Measurements from ENCODE around the gene CHRNA4. TPM values are rescaled to one million over a fixed set of nuclear protein-coding genes. Genes with fewer than 3 reads are reported as not detected.

CHRNA4 gene
- total RNA-seq, 1 donor from 2014 or later: 0.63 TPM

DNA sequence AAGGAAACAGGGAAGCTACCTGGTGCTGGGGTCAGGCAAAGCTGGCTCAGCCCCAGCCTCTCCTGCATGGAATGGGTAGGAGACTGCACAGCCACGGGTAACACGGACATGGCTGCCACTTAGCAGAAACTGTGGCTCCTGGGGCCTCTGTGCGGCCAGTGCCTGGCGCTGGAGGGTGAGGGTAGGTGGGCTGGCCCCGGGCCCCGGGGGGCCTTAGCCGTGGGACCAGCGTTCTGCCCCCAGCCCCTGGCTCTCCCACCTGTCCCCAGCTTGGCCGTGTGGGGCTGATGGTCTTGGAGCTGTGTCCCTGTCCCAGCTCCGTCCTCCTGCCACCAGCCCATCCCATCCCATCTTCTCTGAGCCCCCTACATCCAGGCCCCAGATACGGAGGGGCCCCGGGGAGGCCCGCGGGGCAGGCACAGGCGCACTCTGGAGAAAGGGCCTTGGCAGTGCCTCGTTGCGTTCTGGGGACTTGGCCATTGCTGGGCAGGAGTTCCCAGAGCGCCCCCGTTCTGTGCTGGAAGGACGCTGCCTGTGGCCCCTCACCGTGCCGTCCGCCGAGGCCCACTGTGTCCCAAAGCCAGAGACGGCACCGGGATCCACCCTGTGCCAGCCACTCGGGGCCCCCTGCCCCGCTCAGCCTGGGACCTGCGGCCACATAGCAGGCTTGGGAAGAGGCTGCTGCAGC is 12.2 kb downstream of the CHRNA4 start:
- no peak overlapping the region for H3K27ac Mint-ChIP-seq
- peaks cover 5% of the 10 kb centered on the region for H3K27me3 Mint-ChIP-seq (ENCODE audit: low read depth)
- H3K36me3 Mint-ChIP-seq: no peaks in the 10 kb centered on the region
- no peak for TF ChIP-seq CTCF (IDR thresholded peaks at IDR 0.05; ENCODE audit: unreplicated experiment)
- no peak for DNase-seq (ENCODE audit: low spot score in 2 of 2, unreplicated experiment in 2 of 2)
- peaks cover 6% of the 10 kb centered on the region for H3K9me3 Mint-ChIP-seq
- H3K4me3 Mint-ChIP-seq: no peak overlapping the region
- peaks cover 3% of the 10 kb centered on the region for H3K4me1 Mint-ChIP-seq

GRCh38 chr20:63347950-63348827 is 13.0 kb downstream of the CHRNA4 start:
- Mint-ChIP-seq H3K36me3 (no peaks in the 10 kb centered on the region), H3K9me3 (peaks cover 6% of the 10 kb centered on the region), H3K27ac (no peak overlapping the region), H3K27me3 (ENCODE audit: low read depth) (peaks cover 5% of the 10 kb centered on the region), H3K4me3 (no peak overlapping the region), H3K4me1 (peaks cover 5% of the 10 kb centered on the region)
- DNase-seq (ENCODE audit: low spot score in 2 of 2, unreplicated experiment in 2 of 2): no peak
- no peak for TF ChIP-seq CTCF (IDR thresholded peaks at IDR 0.05; ENCODE audit: unreplicated experiment)

DNA sequence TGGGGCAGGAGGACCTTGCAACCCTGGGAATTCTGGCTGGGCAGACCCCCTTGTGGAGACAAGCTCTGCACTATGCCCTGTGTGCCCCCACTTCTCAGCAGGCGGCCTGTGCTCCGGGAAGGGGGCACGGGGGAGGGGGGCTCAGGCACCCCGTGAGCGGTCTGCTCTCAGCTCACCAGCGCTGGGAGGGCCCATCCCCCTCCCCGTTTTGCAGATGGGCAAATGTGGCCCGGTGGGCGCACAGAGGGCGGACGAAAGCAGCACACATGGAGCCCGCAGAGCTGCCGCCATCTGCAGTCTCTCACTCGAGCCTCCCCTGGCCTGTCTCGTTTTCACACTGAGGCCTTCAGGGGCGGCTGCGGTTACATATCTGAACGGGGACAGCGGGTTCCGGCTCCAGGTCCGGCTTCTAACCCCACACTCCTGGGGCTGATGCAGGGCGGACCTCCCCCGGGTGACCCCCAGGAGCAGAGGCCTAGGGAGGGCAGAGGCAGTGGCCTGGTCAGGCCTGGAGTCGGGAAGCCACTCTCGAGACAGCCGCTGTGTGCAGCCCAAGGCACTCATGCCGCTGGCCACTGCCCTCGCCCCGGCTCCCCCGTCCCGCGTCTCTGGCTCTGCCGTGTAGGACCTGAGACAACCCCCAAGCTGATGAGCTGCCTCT is 13.9 kb downstream of the CHRNA4 start:
- H3K27ac Mint-ChIP-seq: no peak overlapping the region
- no peak for TF ChIP-seq CTCF (IDR thresholded peaks at IDR 0.05; ENCODE audit: unreplicated experiment)
- peaks cover 4% of the 10 kb centered on the region for H3K27me3 Mint-ChIP-seq (ENCODE audit: low read depth)
- DNase-seq (ENCODE audit: low spot score in 2 of 2, unreplicated experiment in 2 of 2): no peak
- no peak overlapping the region for H3K4me3 Mint-ChIP-seq
- peaks cover 4% of the 10 kb centered on the region for H3K4me1 Mint-ChIP-seq
- no peaks in the 10 kb centered on the region for H3K36me3 Mint-ChIP-seq
- H3K9me3 Mint-ChIP-seq: peaks cover 6% of the 10 kb centered on the region

- H3K9me3 Mint-ChIP-seq: peaks cover 6% of the 10 kb centered on the region
- H3K4me1 Mint-ChIP-seq: peaks cover 4% of the 10 kb centered on the region
- DNase-seq (ENCODE audit: low spot score in 2 of 2, unreplicated experiment in 2 of 2): no peak
- no peak for TF ChIP-seq CTCF (IDR thresholded peaks at IDR 0.05; ENCODE audit: unreplicated experiment)
- no peak overlapping the region for H3K4me3 Mint-ChIP-seq
- H3K27ac Mint-ChIP-seq: no peak overlapping the region
- H3K27me3 Mint-ChIP-seq (ENCODE audit: low read depth): peaks cover 9% of the 10 kb centered on the region
- no peaks in the 10 kb centered on the region for H3K36me3 Mint-ChIP-seq
Measured at GRCh38 chr20:63346131-63347080, 14.7 kb downstream of the CHRNA4 start.

All from mesothelial cell of epicardium (in vitro differentiated cells).